IMR-90 (cell line): Measurements from ENCODE around the gene EXOC2. TPM values are rescaled to one million over a fixed set of nuclear protein-coding genes. Genes with fewer than 3 reads are reported as not detected.
A peak's percentile ranks its signal among the peaks of the same experiment; 100 is the strongest.

Experiments
- ATAC-seq: fragments of 200-7000 bp; cut with Tn5 transposase; 2 replicates; pipeline ENCODE4 v1.9.1; 2020; ENCODE audit warnings: low read depth, mild to moderate bottlenecking, moderate library complexity
- BruUV-seq: library from RNA; stranded (reverse); fragments of 400-500 nt; replicated peaks from 2 replicates; lab custom pipeline; 2021; lab: Mats Ljungman, UMichigan
- CTCF ChIA-PET: fragments of 300-600 bp; formaldehyde crosslinking; extraction: SDS; loops from one replicate; lab custom pipeline; 2021; ENCODE audit warnings: antibody characterized with exemption; lab: Yijun Ruan, JAX
- POLR2A ChIA-PET: fragments of 300-600 bp; sonication (Branson Sonifier 250); formaldehyde crosslinking; loops from one replicate; lab custom pipeline; 2022; ENCODE audit warnings: antibody characterized with exemption; ENCODE audit not compliant: unreplicated experiment; lab: Charles Lee
- DNase-seq: peaks from one replicate; pipeline ENCODE4 v3.0.0; 2013
- H2AFZ ChIP-seq: replicated peaks from 2 replicates; pipeline ENCODE3; 2013; ENCODE audit warnings: low read length, mild to moderate bottlenecking; ENCODE audit not compliant: poor library complexity
- H2AK5ac ChIP-seq: 2 replicates; pipeline ENCODE4 v1.6.1; 2013; ENCODE audit warnings: low read depth, low read length, inconsistent platforms
- H2AK9ac ChIP-seq: replicated peaks from 2 replicates; pipeline ENCODE3; 2013; ENCODE audit warnings: mild to moderate bottlenecking, low read depth, low read length, moderate library complexity; ENCODE audit not compliant: poor library complexity
- H2BK120ac ChIP-seq: 2 replicates; pipeline ENCODE4 v1.6.1; 2013; ENCODE audit warnings: low read depth, low read length, inconsistent platforms
- H2BK15ac ChIP-seq: 3 replicates; pipeline ENCODE4 v1.6.1; 2013; ENCODE audit warnings: low read depth, low read length, inconsistent platforms
- H2BK20ac ChIP-seq: 2 replicates; pipeline ENCODE4 v1.6.1; 2013; ENCODE audit warnings: low read depth, mild to moderate bottlenecking, inconsistent platforms, low read length, moderate library complexity
- H2BK5ac ChIP-seq: 2 replicates; pipeline ENCODE4 v1.6.1; 2013; ENCODE audit warnings: mild to moderate bottlenecking, low read depth, low read length, inconsistent platforms; ENCODE audit not compliant: poor library complexity, severe bottlenecking
- H3K14ac ChIP-seq: replicated peaks from 2 replicates; pipeline ENCODE4 v1.6.1; 2013; ENCODE audit warnings: low read depth, low read length, inconsistent platforms
- H3K18ac ChIP-seq: 2 replicates; pipeline ENCODE4 v1.6.1; 2013; ENCODE audit warnings: low read depth, low read length, control low read depth
- H3K23ac ChIP-seq: 2 replicates; pipeline ENCODE4 v1.6.1; 2013; ENCODE audit warnings: low read depth, low read length, inconsistent platforms
- H3K27ac ChIP-seq: 2 replicates; pipeline ENCODE4 v1.5.1; 2013; ENCODE audit warnings: mild to moderate bottlenecking, control low read depth, low read length; ENCODE audit not compliant: insufficient read depth
- H3K27me3 ChIP-seq: 2 replicates; pipeline ENCODE4 v1.6.1; 2013; ENCODE audit warnings: low read length; ENCODE audit not compliant: control insufficient read depth, insufficient read depth
- H3K36me3 ChIP-seq: 2 replicates; pipeline ENCODE4 v1.6.1; 2013; ENCODE audit warnings: low read length, mixed read lengths; ENCODE audit not compliant: control insufficient read depth, insufficient read depth
- H3K4ac ChIP-seq: 2 replicates; pipeline ENCODE4 v1.6.1; 2013; ENCODE audit warnings: low read depth, low read length, inconsistent platforms
- H3K4me1 ChIP-seq: 2 replicates; pipeline ENCODE4 v1.6.1; 2013; ENCODE audit warnings: low read length, mixed read lengths; ENCODE audit not compliant: control insufficient read depth, insufficient read depth
- H3K4me2 ChIP-seq: 2 replicates; pipeline ENCODE4 v1.6.1; 2013; ENCODE audit warnings: low read depth, mild to moderate bottlenecking, control low read depth, low read length, moderate library complexity
- H3K4me3 ChIP-seq: 2 replicates; pipeline ENCODE4 v1.5.1; 2013; ENCODE audit warnings: low read depth, mild to moderate bottlenecking, control low read depth, low read length, moderate library complexity; ENCODE audit not compliant: insufficient read depth
- H3K56ac ChIP-seq: 2 replicates; pipeline ENCODE4 v1.6.1; 2013; ENCODE audit warnings: low read length, inconsistent platforms; ENCODE audit not compliant: insufficient read depth; ENCODE audit errors: extremely low read depth
- H3K79me1 ChIP-seq, 2 experiments: 2 replicates each; pipeline ENCODE4 v1.6.1; 2013; ENCODE audit warnings: low read length in 2 of 2, inconsistent platforms in 1 of 2, low read depth in 1 of 2
- H3K9ac ChIP-seq: 2 replicates; pipeline ENCODE4 v1.6.1; 2013; ENCODE audit warnings: low read depth, low read length, control low read depth
- H3K9me1 ChIP-seq: 2 replicates; pipeline ENCODE4 v1.6.1; 2013; ENCODE audit warnings: low read length, inconsistent platforms; ENCODE audit not compliant: insufficient read depth
- H3K9me3 ChIP-seq: 2 replicates; pipeline ENCODE4 v1.6.1; 2013; ENCODE audit warnings: low read length; ENCODE audit not compliant: control insufficient read depth, insufficient read depth
- H4K20me1 ChIP-seq: 2 replicates; pipeline ENCODE4 v1.6.1; 2013; ENCODE audit warnings: low read length, inconsistent platforms; ENCODE audit not compliant: insufficient read depth
- H4K5ac ChIP-seq: 2 replicates; pipeline ENCODE4 v1.6.1; 2013; ENCODE audit warnings: mild to moderate bottlenecking, low read depth, low read length, control low read depth
- H4K8ac ChIP-seq, 2 experiments: 2 replicates each; pipeline ENCODE4 v1.6.1; 2013; ENCODE audit warnings: low read depth in 2 of 2, low read length in 2 of 2, control low read depth in 1 of 2, inconsistent platforms in 1 of 2
- H4K91ac ChIP-seq: 2 replicates; pipeline ENCODE4 v1.6.1; 2013; ENCODE audit warnings: low read depth, low read length, inconsistent platforms; ENCODE audit not compliant: insufficient read depth
- CHD1 ChIP-seq: IDR thresholded peaks from 2 replicates; pipeline ENCODE4 v1.6.1; 2012; ENCODE audit warnings: low read depth, low read length, improper control_type of control experiment
- MXI1 ChIP-seq: IDR thresholded peaks from 2 replicates; pipeline ENCODE4 v1.6.1; 2012; ENCODE audit warnings: low read depth, mild to moderate bottlenecking, low read length, moderate library complexity, borderline replicate concordance
- RAD21 ChIP-seq: IDR thresholded peaks from 2 replicates; pipeline ENCODE4 v1.6.1; 2012; ENCODE audit warnings: low read length, improper control_type of control experiment
- SMC3 ChIP-seq: fragments of 150-350 bp; IDR thresholded peaks from 2 replicates; pipeline ENCODE4 v1.6.1; 2016; ENCODE audit warnings: low read depth, mild to moderate bottlenecking, antibody characterized with exemption, low read length, moderate library complexity
- WGBS, 2 experiments: methylation state at CpG; one replicate each; pipeline versions ENCODE4 v1.1.5 to v1.1.7; 2013; ENCODE audit warnings: missing lambda C conversion rate in 2 of 2; ENCODE audit not compliant: insufficient read length in 1 of 2; ENCODE audit errors: extremely low coverage in 2 of 2; 5-methylcytosine and 5-hydroxymethylcytosine counted together
- dilution Hi-C: fragments of 300-500 bp; cut with HindIII; formaldehyde crosslinking; loops from one replicate; pipeline ENCODE4 v1.14.3; 2018; ENCODE audit warnings: low sequenced_read_pairs; ENCODE audit not compliant: unreplicated experiment
- in situ Hi-C: fragments of 300-500 bp; cut with MboI; formaldehyde crosslinking; loops from 3 replicates; pipeline ENCODE4 v1.14.3; 2019; ENCODE audit warnings: low sequenced_read_pairs, inconsistent platforms, mixed read lengths
- intact Hi-C: fragments of 100-400 bp; cut with micrococcal nuclease; formaldehyde crosslinking; loops from 2 replicates; pipeline ENCODE4 v1.10.0; 2022
- polyA plus RNA-seq, 3 experiments: library from polyadenylated mRNA; depleted of rRNA; stranded (reverse); fragments of >200 nt; gene quantifications; 2 replicates each; pipeline ENCODE4 v1.2.3, GENCODE V29; 2012; ENCODE audit warnings: low replicate concordance in 1 of 3
- total RNA-seq: library from RNA; depleted of rRNA; stranded (reverse); fragments of >200 nt; gene quantifications from 2 replicates; pipeline ENCODE4 v1.2.3, GENCODE V29; 2012
- TF ChIP-seq, protein P1 (sequence below): fragments of 150-350 bp; IDR thresholded peaks from 2 replicates; pipeline ENCODE4 v1.6.1; 2016; ENCODE audit warnings: low read depth, mild to moderate bottlenecking, low read length, moderate library complexity, borderline replicate concordance
- TF ChIP-seq, protein P2 (sequence below): conservative IDR thresholded peaks from 2 replicates; pipeline ENCODE4 v1.5.1; 2012; ENCODE audit warnings: mild to moderate bottlenecking, low read depth, low read length, improper control_type of control experiment

Gene EXOC2
- total and polyA plus RNA-seq, 2 of the 4 experiments (the other 2 are of a cell fraction): 13.1 to 37.3 TPM

DNA sequence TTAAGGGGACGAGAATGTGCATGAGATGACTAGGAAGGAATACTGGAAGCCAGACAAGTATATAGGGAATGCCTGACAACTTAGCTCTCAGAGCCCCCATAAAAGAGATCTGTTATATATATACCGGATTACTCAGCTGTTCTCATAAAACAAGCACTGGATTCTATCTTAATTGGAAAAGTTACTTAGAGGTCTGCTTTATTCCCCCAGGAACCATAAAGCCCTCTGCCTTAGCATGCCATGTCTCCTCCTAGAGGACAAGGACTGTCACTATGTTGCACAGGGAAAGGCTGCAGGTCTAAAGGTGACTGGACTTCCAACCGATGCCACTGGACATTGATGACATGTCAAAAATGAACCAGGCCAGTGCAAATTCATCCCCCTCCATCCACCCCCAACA is 6.4 kb downstream of the EXOC2 start:
- H4K8ac ChIP-seq: no peak overlapping the region
- H2BK5ac ChIP-seq: no peak overlapping the region
- peaks cover 13% of the 10 kb centered on the region for H3K9me1 ChIP-seq
- H2AK9ac ChIP-seq: no peak overlapping the region
- peaks cover 15% of the 10 kb centered on the region; the same call in 1 of the 2 replicates for H4K20me1 ChIP-seq
- H3K79me1 ChIP-seq: peaks cover 43 to 71% of the 10 kb centered on the region in 2 experiments
- no peak overlapping the region for H3K27ac ChIP-seq
- no peak overlapping the region for H3K4me2 ChIP-seq
- no peak overlapping the region for H4K5ac ChIP-seq
- ChIA-PET POLR2A (no interaction called here), CTCF (interaction anchor here (1.1 kb wide), 1 partner anchor 36 kb away, joined by 3 read pairs; no protein-coding TSS in a partner anchor)
- intact Hi-C loops (no loop called here), in situ Hi-C loops (no loop called here), dilution Hi-C loops (no loop called here)
- no peak overlapping the region for H3K18ac ChIP-seq
- H4K91ac ChIP-seq: no peak overlapping the region
- no peak overlapping the region for H2BK20ac ChIP-seq
- H3K4ac ChIP-seq: no peak overlapping the region
- no peak overlapping the region for H2BK15ac ChIP-seq
- H3K56ac ChIP-seq: no peak overlapping the region
- H2AK5ac ChIP-seq: peak overlapping the region; percentile 44; the same call in 1 of the 2 replicates
- H3K27me3 ChIP-seq: no peaks in the 10 kb centered on the region
- ATAC-seq (no peak), DNase-seq (no peak)
- H3K9ac ChIP-seq: no peak overlapping the region
- TF ChIP-seq CHD1 (no peak), RAD21 (peak; percentile 44), SMC3 (peak; percentile 21; the same call in 1 of the 2 replicates), MXI1 (no peak)
- TF ChIP-seq, protein P1, sequence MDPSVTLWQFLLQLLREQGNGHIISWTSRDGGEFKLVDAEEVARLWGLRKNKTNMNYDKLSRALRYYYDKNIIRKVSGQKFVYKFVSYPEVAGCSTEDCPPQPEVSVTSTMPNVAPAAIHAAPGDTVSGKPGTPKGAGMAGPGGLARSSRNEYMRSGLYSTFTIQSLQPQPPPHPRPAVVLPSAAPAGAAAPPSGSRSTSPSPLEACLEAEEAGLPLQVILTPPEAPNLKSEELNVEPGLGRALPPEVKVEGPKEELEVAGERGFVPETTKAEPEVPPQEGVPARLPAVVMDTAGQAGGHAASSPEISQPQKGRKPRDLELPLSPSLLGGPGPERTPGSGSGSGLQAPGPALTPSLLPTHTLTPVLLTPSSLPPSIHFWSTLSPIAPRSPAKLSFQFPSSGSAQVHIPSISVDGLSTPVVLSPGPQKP: no peak
- TF ChIP-seq, protein P2, sequence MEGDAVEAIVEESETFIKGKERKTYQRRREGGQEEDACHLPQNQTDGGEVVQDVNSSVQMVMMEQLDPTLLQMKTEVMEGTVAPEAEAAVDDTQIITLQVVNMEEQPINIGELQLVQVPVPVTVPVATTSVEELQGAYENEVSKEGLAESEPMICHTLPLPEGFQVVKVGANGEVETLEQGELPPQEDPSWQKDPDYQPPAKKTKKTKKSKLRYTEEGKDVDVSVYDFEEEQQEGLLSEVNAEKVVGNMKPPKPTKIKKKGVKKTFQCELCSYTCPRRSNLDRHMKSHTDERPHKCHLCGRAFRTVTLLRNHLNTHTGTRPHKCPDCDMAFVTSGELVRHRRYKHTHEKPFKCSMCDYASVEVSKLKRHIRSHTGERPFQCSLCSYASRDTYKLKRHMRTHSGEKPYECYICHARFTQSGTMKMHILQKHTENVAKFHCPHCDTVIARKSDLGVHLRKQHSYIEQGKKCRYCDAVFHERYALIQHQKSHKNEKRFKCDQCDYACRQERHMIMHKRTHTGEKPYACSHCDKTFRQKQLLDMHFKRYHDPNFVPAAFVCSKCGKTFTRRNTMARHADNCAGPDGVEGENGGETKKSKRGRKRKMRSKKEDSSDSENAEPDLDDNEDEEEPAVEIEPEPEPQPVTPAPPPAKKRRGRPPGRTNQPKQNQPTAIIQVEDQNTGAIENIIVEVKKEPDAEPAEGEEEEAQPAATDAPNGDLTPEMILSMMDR: peak; percentile 35
- peaks cover 4% of the 10 kb centered on the region; the same call in 1 of the 2 replicates for H3K36me3 ChIP-seq
- WGBS, 2 experiments: 67% methylated on average over 1 of the region's 3 CpGs; no CpG with 5 or more reads in 1 of the 2 experiments
- peaks cover 7% of the 10 kb centered on the region for H3K4me1 ChIP-seq
- H2AFZ ChIP-seq: no peak overlapping the region
- no peak overlapping the region for H3K14ac ChIP-seq
- no peak overlapping the region for H3K4me3 ChIP-seq
- no peak overlapping the region for H2BK120ac ChIP-seq
- no peaks in the 10 kb centered on the region for H3K9me3 ChIP-seq
- 0 out of 2 replicates have a peak overlapping the region, but pooled peaks have one; percentile 20 for H3K23ac ChIP-seq
- BruUV-seq: no TSS peak
